HCT116 (cell line): ENCODE measurements around the gene MCUR1. TPM values are rescaled to one million over a fixed set of nuclear protein-coding genes. Genes with fewer than 3 reads are reported as not detected.

ENCODE experiments used
- ATAC-seq: fragments of 200-7000 bp; cut with Tn5 transposase; 2 replicates; pipeline ENCODE4 v1.9.1; 2020; ENCODE audit warnings: mild to moderate bottlenecking, moderate library complexity
- BruUV-seq: library from RNA; stranded (reverse); fragments of 400-500 nt; replicated peaks from 2 replicates; lab custom pipeline; 2021; lab: Mats Ljungman, UMichigan
- CTCF ChIA-PET: fragments of 300-600 bp; sonication (Branson Sonifier 250); formaldehyde crosslinking; loops from one replicate; lab custom pipeline; 2021; ENCODE audit warnings: antibody characterized with exemption; lab: Charles Lee
- POLR2A ChIA-PET: fragments of 300-600, 350-600 bp; sonication (Branson Sonifier 250); formaldehyde crosslinking; loops from one replicate; lab custom pipeline; 2021; ENCODE audit warnings: antibody characterized with exemption; lab: Charles Lee
- RAD21 ChIA-PET, 2 experiments: fragments of 300-600 bp; sonication (Branson Sonifier 250); formaldehyde crosslinking; loops; one replicate each; lab custom pipeline; 2023; ENCODE audit warnings: low total read pairs in 2 of 2; ENCODE audit not compliant: uncharacterized antibody in 2 of 2, unreplicated experiment in 2 of 2, low non-redundant PET in 1 of 2; lab: Charles Lee
- DNase-seq: peaks from one replicate; pipeline ENCODE4 v3.0.0-alpha.2; 2010; ENCODE audit warnings: low read depth, low spot score
- H2AFZ ChIP-seq: fragments of 200-600 bp; shearing (Covaris generic), sonication (generic); 2 replicates; pipeline ENCODE4 v1.6.1; 2017; ENCODE audit warnings: low read depth, mixed run types, mixed read lengths, antibody characterized with exemption, low read length; ENCODE audit not compliant: poor library complexity, severe bottlenecking
- H3K27ac ChIP-seq: 2 replicates; pipeline ENCODE4 v1.5.1; 2012; ENCODE audit warnings: low read depth, low read length
- H3K27me3 ChIP-seq: fragments of 200-600 bp; sonication (generic); 2 replicates; pipeline ENCODE4 v1.6.1; 2016; ENCODE audit warnings: mixed run types, low read length, mixed read lengths; ENCODE audit not compliant: insufficient read depth
- H3K36me3 ChIP-seq, 2 experiments: fragments of 200-500 bp in 1 of 2; fragments of 200-600 bp in 1 of 2; sonication (Bioruptor generic) in 1 of 2; sonication (generic) in 1 of 2; 2 replicates each; pipeline versions ENCODE4 v1.5.1 to v1.6.1; 2014 to 2016; ENCODE audit warnings: low read length in 2 of 2, inconsistent platforms in 1 of 2, mixed read lengths in 1 of 2, mixed run types in 1 of 2; ENCODE audit not compliant: insufficient read depth in 2 of 2, control insufficient read depth in 1 of 2
- H3K4me1 ChIP-seq, 2 experiments: fragments of 200-600 bp in 1 of 2; sonication (generic) in 1 of 2; 2 replicates each; pipeline versions ENCODE4 v1.5.1 to v1.6.1; 2012 to 2017; ENCODE audit warnings: low read length in 2 of 2, inconsistent platforms in 1 of 2, mild to moderate bottlenecking in 1 of 2, mixed read lengths in 1 of 2, mixed run types in 1 of 2, moderate library complexity in 1 of 2; ENCODE audit not compliant: insufficient read depth in 2 of 2, control insufficient read depth in 1 of 2
- H3K4me2 ChIP-seq: fragments of 200-600 bp; sonication (generic); 2 replicates; pipeline ENCODE4 v1.6.1; 2017; ENCODE audit warnings: mixed run types, low read length, mixed read lengths
- H3K4me3 ChIP-seq, 2 experiments: fragments of 200-600 bp in 1 of 2; sonication (generic) in 1 of 2; replicated peaks in 1 of 2; 2 replicates each; pipeline ENCODE4 v1.5.1; 2011 to 2016; ENCODE audit warnings: low read length in 2 of 2, control low read depth in 1 of 2, low read depth in 1 of 2, mild to moderate bottlenecking in 1 of 2, mixed read lengths in 1 of 2, mixed run types in 1 of 2
- H3K79me2 ChIP-seq: fragments of 200-600 bp; sonication (generic); 2 replicates; pipeline ENCODE4 v1.6.1; 2017; ENCODE audit warnings: mild to moderate bottlenecking, mixed run types, low read length, moderate library complexity, mixed read lengths; ENCODE audit not compliant: insufficient read depth
- H3K9ac ChIP-seq: fragments of 200-600 bp; sonication (generic); 2 replicates; pipeline ENCODE4 v1.6.1; 2016; ENCODE audit warnings: low read length, mixed read lengths
- H3K9me2 ChIP-seq: fragments of 200-600 bp; sonication (generic), shearing (Covaris generic); 2 replicates; pipeline ENCODE4 v1.6.1; 2017; ENCODE audit warnings: mixed run types, mild to moderate bottlenecking, moderate library complexity; ENCODE audit not compliant: insufficient read depth
- H3K9me3 ChIP-seq, 2 experiments: fragments of 200-500 bp in 1 of 2; fragments of 200-600 bp in 1 of 2; sonication (Bioruptor generic) in 1 of 2; sonication (generic) in 1 of 2; 2 replicates each; pipeline ENCODE4 v1.6.1; 2014 to 2017; ENCODE audit warnings: low read length in 2 of 2, mixed read lengths in 2 of 2, inconsistent platforms in 1 of 2, low read depth in 1 of 2, mild to moderate bottlenecking in 1 of 2, mixed run types in 1 of 2, moderate library complexity in 1 of 2; ENCODE audit not compliant: control insufficient read depth in 1 of 2, insufficient read depth in 1 of 2
- H4K20me1 ChIP-seq: fragments of 200-600 bp; sonication (generic), shearing (Covaris generic); 2 replicates; pipeline ENCODE4 v1.6.1; 2017; ENCODE audit warnings: mixed run types, mild to moderate bottlenecking, moderate library complexity; ENCODE audit not compliant: insufficient read depth
- ATF3 ChIP-seq: IDR thresholded peaks from 2 replicates; pipeline ENCODE4 v1.6.1; 2012
- CBX3 ChIP-seq: IDR thresholded peaks from 2 replicates; pipeline ENCODE4 v1.6.1; 2012; ENCODE audit warnings: low read depth
- CEBPB ChIP-seq: IDR thresholded peaks from 2 replicates; pipeline ENCODE4 v1.6.1; 2012; ENCODE audit warnings: low read depth
- EGR1 ChIP-seq: IDR thresholded peaks from 2 replicates; pipeline ENCODE4 v1.6.1; 2012; ENCODE audit warnings: low read depth
- FOSL1 ChIP-seq: IDR thresholded peaks from 2 replicates; pipeline ENCODE4 v1.6.1; 2012; ENCODE audit warnings: low read depth
- MAX ChIP-seq: IDR thresholded peaks from 2 replicates; pipeline ENCODE4 v1.6.1; 2012
- REST ChIP-seq: IDR thresholded peaks from 2 replicates; pipeline ENCODE4 v1.6.1; 2012; ENCODE audit warnings: low read depth
- SIN3A ChIP-seq: IDR thresholded peaks from 2 replicates; pipeline ENCODE4 v1.6.1; 2012; ENCODE audit warnings: low read depth
- SP1 ChIP-seq: IDR thresholded peaks from 2 replicates; pipeline ENCODE4 v1.6.1; 2012; ENCODE audit warnings: low read depth
- TCF7L2 ChIP-seq: IDR thresholded peaks from 2 replicates; pipeline ENCODE4 v1.7.0; 2011; ENCODE audit warnings: borderline replicate concordance, inconsistent platforms; ENCODE audit not compliant: insufficient read depth, insufficient read length; ENCODE audit errors: extremely low read depth
- ZBTB33 ChIP-seq: IDR thresholded peaks from 2 replicates; pipeline ENCODE4 v1.6.1; 2011; ENCODE audit warnings: mild to moderate bottlenecking, low read length, moderate library complexity; ENCODE audit not compliant: insufficient replicate concordance; ENCODE audit errors: extremely low read depth
- intact Hi-C: fragments of 100-400 bp; cut with micrococcal nuclease; formaldehyde crosslinking; loops from 2 replicates; pipeline ENCODE4 v1.10.0; 2022
- total RNA-seq: library from RNA; stranded (reverse); gene quantifications from one replicate; pipeline ENCODE4 v1.2.1, GENCODE V29; 2021; ENCODE audit not compliant: unreplicated experiment

The MCUR1 gene
- total RNA-seq, 1 experiment from 2014 or later, result 33.2 TPM

- DNase-seq (peak; percentile 29), ATAC-seq (peak; percentile 82)
- 0 out of 2 replicates have a peak, but pooled peaks have one; percentile 7 for TF ChIP-seq MAX
- no peak for TF ChIP-seq CBX3
- TF ChIP-seq EGR1, result 0 out of 2 replicates have a peak, but pooled peaks have one; percentile 16
- TF ChIP-seq FOSL1, result no peak
- no peak for TF ChIP-seq TCF7L2
- no peaks in the 10 kb centered on the region for H3K9me2 ChIP-seq
- ChIA-PET RAD21 (no interaction called here), CTCF (no interaction called here), POLR2A (no interaction called here)
- peaks cover 3 to 20% of the 10 kb centered on the region in 2 experiments; a peak in 3 of 4 replicates for H3K4me1 ChIP-seq
- H3K4me3 ChIP-seq, result no peak overlapping the region; a peak in 1 of 4 replicates
- no peaks in the 10 kb centered on the region for H3K79me2 ChIP-seq
- H3K9ac ChIP-seq, result 0 out of 2 replicates have a peak overlapping the region, but pooled peaks have one; percentile 12
- H3K36me3 ChIP-seq, result no peaks in the 10 kb centered on the region
- no peak overlapping the region for H3K27ac ChIP-seq
- H3K27me3 ChIP-seq, result no peaks in the 10 kb centered on the region
- peak overlapping the region; percentile 81 for H2AFZ ChIP-seq
- BruUV-seq, result no TSS peak
- intact Hi-C loops, result no loop called here
- H4K20me1 ChIP-seq, result no peaks in the 10 kb centered on the region
- peak overlapping the region; percentile 48 for H3K4me2 ChIP-seq
- peaks cover 0 to 6% of the 10 kb centered on the region in 2 experiments; a peak in 1 of 4 replicates for H3K9me3 ChIP-seq
Observed at GRCh38 chr6:13766201-13766634, 48.1 kb downstream of the MCUR1 start.

GRCh38 chr6:13765570-13765969 is 48.8 kb downstream of the MCUR1 start:
- ChIA-PET RAD21 (no interaction called here), POLR2A (no interaction called here), CTCF (no interaction called here)
- Histone ChIP-seq H3K9ac (no peak overlapping the region), H4K20me1 (no peaks in the 10 kb centered on the region), H2AFZ (peak overlapping the region; percentile 81), H3K4me1 (peaks cover 3 to 20% of the 10 kb centered on the region in 2 experiments; a peak in 3 of 4 replicates), H3K4me3 (no peak overlapping the region), H3K9me2 (no peaks in the 10 kb centered on the region), H3K79me2 (no peaks in the 10 kb centered on the region), H3K9me3 (peaks cover 0 to 6% of the 10 kb centered on the region in 2 experiments; a peak in 1 of 4 replicates), H3K4me2 (peak overlapping the region; percentile 48), H3K27me3 (no peaks in the 10 kb centered on the region), H3K27ac (no peak overlapping the region), H3K36me3 (no peaks in the 10 kb centered on the region)
- intact Hi-C loops, result no loop called here
- ATAC-seq, result no peak
- no peak for TF ChIP-seq ATF3
- no peak for TF ChIP-seq CEBPB
- TF ChIP-seq TCF7L2, result no peak
- no peak for TF ChIP-seq REST
- TF ChIP-seq SP1, result no peak
- TF ChIP-seq SIN3A, result no peak
- no peak for TF ChIP-seq ZBTB33
- DNase-seq, result no peak
- no TSS peak for BruUV-seq
